ENCODE results near the gene CTNNBL1. TPM values are rescaled to one million over a fixed set of nuclear protein-coding genes. Genes with fewer than 3 reads are reported as not detected.

Gene CTNNBL1
- total and polyA plus RNA-seq, 2 of the 4 experiments (the other 2 are of a cell fraction): 29.9 to 34.1 TPM

DNA sequence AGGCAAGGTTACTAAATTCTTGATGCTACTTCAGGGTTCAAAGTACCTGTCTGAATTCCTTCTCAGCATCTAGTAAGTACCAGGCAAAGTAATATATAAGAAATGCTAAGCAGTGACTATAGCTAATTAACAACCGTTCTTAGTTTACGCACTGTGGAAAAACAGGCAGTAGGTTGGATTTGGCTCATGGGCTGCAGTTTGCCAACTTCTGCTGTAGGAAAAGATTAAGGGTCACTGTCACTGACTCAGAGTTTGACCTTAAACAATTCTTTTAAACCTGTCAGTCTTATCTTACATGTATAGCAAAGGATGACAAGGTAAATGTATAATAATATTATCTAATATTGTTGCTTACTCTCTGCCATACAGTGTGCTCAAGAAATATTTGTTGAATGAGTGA, 42.3 kb downstream of the CTNNBL1 start:
- peaks cover 2% of the 10 kb centered on the region; the same call in 1 of the 2 replicates for H3K9me1 ChIP-seq (ENCODE audit: insufficient read depth, low read length)
- dilution Hi-C loops (cut with HindIII; ENCODE audit: low sequenced_read_pairs, unreplicated experiment) (no loop called here), intact Hi-C loops (cut with micrococcal nuclease) (no loop called here), in situ Hi-C loops (cut with MboI; ENCODE audit: low sequenced_read_pairs) (no loop called here)
- H3K36me3 ChIP-seq (ENCODE audit: control insufficient read depth, insufficient read depth, low read length): peaks cover 18% of the 10 kb centered on the region
- no TSS peak for BruUV-seq (replicated peaks)
- TF ChIP-seq, protein P1, sequence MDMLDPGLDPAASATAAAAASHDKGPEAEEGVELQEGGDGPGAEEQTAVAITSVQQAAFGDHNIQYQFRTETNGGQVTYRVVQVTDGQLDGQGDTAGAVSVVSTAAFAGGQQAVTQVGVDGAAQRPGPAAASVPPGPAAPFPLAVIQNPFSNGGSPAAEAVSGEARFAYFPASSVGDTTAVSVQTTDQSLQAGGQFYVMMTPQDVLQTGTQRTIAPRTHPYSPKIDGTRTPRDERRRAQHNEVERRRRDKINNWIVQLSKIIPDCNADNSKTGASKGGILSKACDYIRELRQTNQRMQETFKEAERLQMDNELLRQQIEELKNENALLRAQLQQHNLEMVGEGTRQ (IDR thresholded peaks at IDR 0.05; ENCODE audit: low read depth, low read length): no peak
- TF ChIP-seq RFX5 (IDR thresholded peaks at IDR 0.05; ENCODE audit: low read depth, low read length) (no peak), BHLHE40 (IDR thresholded peaks at IDR 0.05; ENCODE audit: low read depth, low read length) (no peak), RAD21 (IDR thresholded peaks at IDR 0.05; ENCODE audit: low read length) (no peak), MXI1 (IDR thresholded peaks at IDR 0.05; ENCODE audit: borderline replicate concordance, low read depth, low read length) (no peak), MAZ (IDR thresholded peaks at IDR 0.05; ENCODE audit: borderline replicate concordance, low read depth, low read length) (no peak), SMC3 (IDR thresholded peaks at IDR 0.05; ENCODE audit: low read depth, low read length) (no peak), CHD1 (IDR thresholded peaks at IDR 0.05; ENCODE audit: low read depth, low read length) (no peak), NFE2L2 (IDR thresholded peaks at IDR 0.05; ENCODE audit: low read depth, low read length) (no peak), POLR2A (IDR thresholded peaks at IDR 0.05; ENCODE audit: low read depth, low read length) (no peak), FOS (IDR thresholded peaks at IDR 0.05; ENCODE audit: low read depth, low read length) (no peak), CEBPB (IDR thresholded peaks at IDR 0.05; ENCODE audit: low read depth, low read length) (no peak), RCOR1 (IDR thresholded peaks at IDR 0.05; ENCODE audit: insufficient replicate concordance, low read length) (no peak)
- TF ChIP-seq, protein P2, sequence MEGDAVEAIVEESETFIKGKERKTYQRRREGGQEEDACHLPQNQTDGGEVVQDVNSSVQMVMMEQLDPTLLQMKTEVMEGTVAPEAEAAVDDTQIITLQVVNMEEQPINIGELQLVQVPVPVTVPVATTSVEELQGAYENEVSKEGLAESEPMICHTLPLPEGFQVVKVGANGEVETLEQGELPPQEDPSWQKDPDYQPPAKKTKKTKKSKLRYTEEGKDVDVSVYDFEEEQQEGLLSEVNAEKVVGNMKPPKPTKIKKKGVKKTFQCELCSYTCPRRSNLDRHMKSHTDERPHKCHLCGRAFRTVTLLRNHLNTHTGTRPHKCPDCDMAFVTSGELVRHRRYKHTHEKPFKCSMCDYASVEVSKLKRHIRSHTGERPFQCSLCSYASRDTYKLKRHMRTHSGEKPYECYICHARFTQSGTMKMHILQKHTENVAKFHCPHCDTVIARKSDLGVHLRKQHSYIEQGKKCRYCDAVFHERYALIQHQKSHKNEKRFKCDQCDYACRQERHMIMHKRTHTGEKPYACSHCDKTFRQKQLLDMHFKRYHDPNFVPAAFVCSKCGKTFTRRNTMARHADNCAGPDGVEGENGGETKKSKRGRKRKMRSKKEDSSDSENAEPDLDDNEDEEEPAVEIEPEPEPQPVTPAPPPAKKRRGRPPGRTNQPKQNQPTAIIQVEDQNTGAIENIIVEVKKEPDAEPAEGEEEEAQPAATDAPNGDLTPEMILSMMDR (conservative IDR thresholded peaks at IDR 0.05; ENCODE audit: low read depth, low read length): no peak
- TF ChIP-seq, protein P3, sequence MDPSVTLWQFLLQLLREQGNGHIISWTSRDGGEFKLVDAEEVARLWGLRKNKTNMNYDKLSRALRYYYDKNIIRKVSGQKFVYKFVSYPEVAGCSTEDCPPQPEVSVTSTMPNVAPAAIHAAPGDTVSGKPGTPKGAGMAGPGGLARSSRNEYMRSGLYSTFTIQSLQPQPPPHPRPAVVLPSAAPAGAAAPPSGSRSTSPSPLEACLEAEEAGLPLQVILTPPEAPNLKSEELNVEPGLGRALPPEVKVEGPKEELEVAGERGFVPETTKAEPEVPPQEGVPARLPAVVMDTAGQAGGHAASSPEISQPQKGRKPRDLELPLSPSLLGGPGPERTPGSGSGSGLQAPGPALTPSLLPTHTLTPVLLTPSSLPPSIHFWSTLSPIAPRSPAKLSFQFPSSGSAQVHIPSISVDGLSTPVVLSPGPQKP (IDR thresholded peaks at IDR 0.05; ENCODE audit: borderline replicate concordance, low read depth, low read length): no peak
- no peak overlapping the region for H3K23ac ChIP-seq (ENCODE audit: low read depth, low read length)
- no peaks in the 10 kb centered on the region; the same call in 1 of the 2 replicates for H3K9me3 ChIP-seq (ENCODE audit: control insufficient read depth, insufficient read depth, low read length)
- H3K79me1 ChIP-seq (ENCODE audit: low read depth in 1 of 2, low read length in 2 of 2): peaks cover 6 to 21% of the 10 kb centered on the region in 2 experiments
- ATAC-seq (ENCODE audit: low read depth) (no peak), DNase-seq (no peak)
- no peak overlapping the region for H4K91ac ChIP-seq (ENCODE audit: insufficient read depth, low read depth, low read length)
- no peak overlapping the region for H3K27ac ChIP-seq (ENCODE audit: insufficient read depth, low read length)
- no peak overlapping the region for H3K9ac ChIP-seq (ENCODE audit: low read depth, low read length)
- no peak overlapping the region for H3K4me3 ChIP-seq (ENCODE audit: insufficient read depth, low read depth, low read length)
- no peak overlapping the region for H4K5ac ChIP-seq (ENCODE audit: low read depth, low read length)
- H3K27me3 ChIP-seq (ENCODE audit: control insufficient read depth, insufficient read depth, low read length): no peaks in the 10 kb centered on the region
- H4K8ac ChIP-seq (ENCODE audit: low read depth in 2 of 2, low read length in 2 of 2): no peak overlapping the region
- 0 out of 2 replicates have a peak, but pooled peaks cover 4% of the 10 kb centered on the region for H4K20me1 ChIP-seq (ENCODE audit: insufficient read depth, low read length)
- POLR2A ChIA-PET (ENCODE audit: unreplicated experiment): no interaction called here
- H2BK5ac ChIP-seq (ENCODE audit: low read depth, low read length, poor library complexity, severe bottlenecking): no peak overlapping the region
- no peak overlapping the region for H3K56ac ChIP-seq (ENCODE audit: extremely low read depth, insufficient read depth, low read length)
- no peak overlapping the region for H2AFZ ChIP-seq (replicated peaks; ENCODE audit: low read length, poor library complexity)
- H2BK120ac ChIP-seq (ENCODE audit: low read depth, low read length): no peak overlapping the region
- no peak overlapping the region for H2BK15ac ChIP-seq (ENCODE audit: low read depth, low read length)
- no peak overlapping the region for H3K14ac ChIP-seq (replicated peaks; ENCODE audit: low read depth, low read length)
- H2AK9ac ChIP-seq (replicated peaks; ENCODE audit: low read depth, low read length, poor library complexity): no peak overlapping the region
- no CpG with 5 or more reads among the region's 2 CpGs for WGBS, 2 experiments (ENCODE audit: extremely low coverage in 2 of 2, insufficient read length in 1 of 2)
- no peak overlapping the region for H2AK5ac ChIP-seq (ENCODE audit: low read depth, low read length)
- no peak overlapping the region for H3K4me2 ChIP-seq (ENCODE audit: low read depth, low read length)
- H2BK20ac ChIP-seq (ENCODE audit: low read depth, low read length): no peak overlapping the region
- no peak overlapping the region for H3K18ac ChIP-seq (ENCODE audit: low read depth, low read length)
- H3K4ac ChIP-seq (ENCODE audit: low read depth, low read length): no peak overlapping the region
- CTCF ChIA-PET: no interaction called here
- no peaks in the 10 kb centered on the region for H3K4me1 ChIP-seq (ENCODE audit: control insufficient read depth, insufficient read depth, low read length)
